Measurements from ENCODE around the gene PDE3B. TPM values are rescaled to one million over a fixed set of nuclear protein-coding genes. Genes with fewer than 3 reads are reported as not detected.
"Not testable (repeated sequence)": the region's sequence is repeated elsewhere in the genome, so short reads cannot be mapped to it uniquely, and the experiment has no call there.

The PDE3B gene
- total RNA-seq, 1 donor from 2014 or later, result 5.3 TPM

DNA sequence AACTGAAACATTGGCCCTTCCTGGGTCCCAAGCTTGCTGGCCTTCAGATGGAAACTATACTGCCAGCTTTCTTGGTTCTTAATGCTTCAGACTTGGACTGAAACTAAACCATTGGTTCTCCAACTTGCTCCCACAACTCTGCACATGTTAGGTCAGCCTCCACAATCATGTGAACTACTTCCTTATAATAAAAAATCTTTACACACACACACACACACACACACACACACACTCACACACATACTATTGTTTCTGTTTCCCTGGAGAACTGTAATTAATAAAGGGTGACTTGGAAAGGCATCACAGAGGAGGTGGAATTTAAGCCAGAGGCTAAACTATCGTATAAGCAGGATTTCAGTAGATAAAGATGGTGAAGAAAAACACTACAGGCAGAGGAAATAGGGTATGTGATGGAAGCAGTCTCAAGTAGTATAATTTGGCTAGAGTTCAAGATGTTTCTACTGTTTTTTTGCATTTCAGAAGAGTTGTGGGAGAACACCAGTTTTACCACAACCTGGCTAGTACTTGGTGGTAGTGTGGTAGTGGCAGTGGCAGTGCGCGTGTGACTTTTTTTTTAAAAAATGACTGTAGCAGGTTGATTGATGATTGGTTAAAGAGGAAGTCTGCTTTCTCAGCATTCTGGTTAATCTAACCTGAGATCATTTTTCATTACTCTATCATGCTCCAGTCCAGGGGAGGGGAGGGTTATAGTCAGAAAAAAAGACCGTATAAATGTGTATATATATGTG lies 70.1 kb downstream of the PDE3B start:
- intact Hi-C loops (cut with DNase I), result no loop called here
- no peak for DNase-seq
- no peak for ATAC-seq (ENCODE audit: poor library complexity)

DNA sequence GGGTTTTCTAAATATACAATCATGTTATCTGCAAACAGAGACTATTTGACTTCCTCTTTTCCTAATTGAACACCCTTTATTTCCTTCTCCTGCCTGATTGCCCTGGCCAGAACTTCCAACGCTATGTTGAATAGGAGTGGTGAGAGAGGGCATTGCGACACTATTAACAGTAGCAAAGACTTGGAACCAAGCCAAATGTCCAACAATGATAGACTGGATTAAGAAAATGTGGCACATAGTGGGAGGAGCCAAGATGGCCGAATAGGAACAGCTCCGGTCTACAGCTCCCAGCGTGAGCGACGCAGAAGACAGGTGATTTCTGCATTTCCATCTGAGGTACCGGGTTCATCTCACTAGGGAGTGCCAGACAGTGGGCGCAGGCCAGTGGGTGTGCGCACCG lies 72.1 kb downstream of the PDE3B start:
- ATAC-seq (ENCODE audit: poor library complexity); DNase-seq; intact Hi-C loops (cut with DNase I): not testable (repeated sequence)

DNA sequence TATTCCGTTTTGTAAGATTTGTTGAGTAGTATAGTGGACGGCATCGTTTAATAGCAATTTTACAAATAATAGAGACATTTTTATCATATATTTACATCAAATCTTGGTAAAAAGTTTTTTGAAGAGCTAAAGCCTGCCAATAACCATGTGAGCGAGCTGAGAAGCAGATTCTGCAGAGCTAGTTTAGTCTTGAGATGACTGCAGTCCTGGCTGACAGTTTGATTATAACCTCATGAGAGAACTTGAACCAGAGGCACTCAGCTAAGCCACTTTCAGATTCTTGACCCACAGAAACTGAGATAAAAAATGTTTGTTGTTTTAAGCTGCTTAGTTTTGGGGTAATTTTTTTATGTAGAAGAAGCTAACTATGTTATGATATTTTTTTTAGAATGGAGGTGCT lies 78.9 kb downstream of the PDE3B start:
- no peak for ATAC-seq (ENCODE audit: poor library complexity)
- intact Hi-C loops (cut with DNase I), result no loop called here

DNA sequence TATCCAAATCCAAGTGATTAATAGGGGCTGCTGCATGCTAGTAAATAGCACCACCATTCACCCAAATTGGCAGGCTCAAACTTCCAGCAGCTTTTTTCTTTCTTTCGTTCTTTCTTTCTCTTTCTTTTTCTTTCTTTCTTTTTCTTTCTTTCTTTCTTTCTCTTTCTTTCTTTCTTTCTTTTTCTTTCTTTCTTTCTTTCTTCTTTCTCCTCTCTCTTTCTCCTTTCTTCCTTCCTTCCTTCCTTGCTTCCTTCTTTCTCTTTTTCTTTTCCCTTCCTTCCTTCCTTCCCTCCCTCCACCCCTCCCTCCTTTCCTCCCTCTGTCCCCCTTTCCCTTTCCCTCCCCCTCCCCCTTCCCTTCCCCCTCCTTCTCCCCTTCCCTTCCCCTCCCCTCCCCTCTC lies 81.5 kb downstream of the PDE3B start:
- intact Hi-C loops (cut with DNase I), result no loop called here
- no peak for DNase-seq
- no peak for ATAC-seq (ENCODE audit: poor library complexity)

More for the DNA sequence above, 78.9 kb downstream of the PDE3B start:
- DNase-seq, result no peak

DNA sequence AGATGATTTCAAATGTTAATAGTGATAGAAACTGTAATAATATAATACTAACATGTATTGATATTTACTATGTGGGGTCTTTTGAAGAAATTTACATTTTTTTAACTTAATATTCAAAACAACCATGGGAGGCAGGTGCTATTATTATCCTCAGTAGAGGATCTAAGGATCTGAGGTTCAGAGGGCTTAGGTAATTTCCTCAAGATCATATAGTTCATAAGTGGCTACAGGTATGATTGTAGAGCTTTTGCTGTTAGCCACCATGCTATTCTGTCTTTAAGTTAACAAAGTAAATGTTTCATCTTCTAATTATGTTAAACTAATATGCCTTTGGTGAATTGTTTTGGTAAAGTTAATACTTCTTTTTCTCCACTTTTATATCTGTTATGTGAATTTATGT lies 83.6 kb downstream of the PDE3B start:
- ATAC-seq (ENCODE audit: poor library complexity), result no peak

DNA sequence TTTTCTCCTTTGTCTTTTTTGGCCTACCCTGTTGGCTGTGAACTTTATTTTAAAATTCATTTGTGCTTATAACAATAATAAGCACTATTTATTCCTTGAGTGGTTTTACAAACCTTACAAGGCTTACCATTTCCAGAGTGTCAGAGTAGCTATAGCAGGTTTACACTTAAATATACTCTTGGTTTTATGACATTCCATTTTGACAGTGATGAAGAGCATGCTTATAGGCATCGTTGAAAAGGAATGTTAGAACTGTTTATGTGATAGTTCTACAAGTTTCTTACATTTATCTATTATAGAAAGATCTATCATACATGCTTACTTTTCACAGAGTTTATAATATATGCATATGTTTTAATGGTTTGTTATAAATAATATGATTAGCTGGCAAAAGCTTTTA lies 84.1 kb downstream of the PDE3B start:
- no peak for ATAC-seq (ENCODE audit: poor library complexity)
- intact Hi-C loops (cut with DNase I), result no loop called here
- no peak for DNase-seq

More for the DNA sequence above, 83.6 kb downstream of the PDE3B start:
- no peak for DNase-seq
- intact Hi-C loops (cut with DNase I), result no loop called here

DNA sequence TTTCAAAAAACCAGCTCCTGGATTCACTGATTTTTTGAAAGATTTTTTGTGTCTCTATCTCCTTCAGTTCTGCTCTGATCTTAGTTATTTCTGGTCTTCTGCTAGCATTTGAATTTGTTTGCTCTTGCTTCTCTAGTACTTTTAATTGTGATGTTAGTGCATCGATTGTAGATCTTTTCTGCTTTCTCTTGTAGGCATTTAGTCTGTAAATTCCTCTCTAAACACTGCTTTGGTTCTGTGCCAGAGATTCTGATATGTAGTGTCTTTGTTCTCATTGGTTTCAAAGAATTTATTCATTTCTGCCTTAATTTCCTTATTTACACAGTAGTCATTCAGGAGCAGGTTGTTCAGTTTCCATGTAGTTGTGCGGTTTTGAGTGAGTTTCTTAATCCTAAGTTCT lies 96.9 kb downstream of the PDE3B start:
- DNase-seq; intact Hi-C loops (cut with DNase I); ATAC-seq (ENCODE audit: poor library complexity): not testable (repeated sequence)

DNA sequence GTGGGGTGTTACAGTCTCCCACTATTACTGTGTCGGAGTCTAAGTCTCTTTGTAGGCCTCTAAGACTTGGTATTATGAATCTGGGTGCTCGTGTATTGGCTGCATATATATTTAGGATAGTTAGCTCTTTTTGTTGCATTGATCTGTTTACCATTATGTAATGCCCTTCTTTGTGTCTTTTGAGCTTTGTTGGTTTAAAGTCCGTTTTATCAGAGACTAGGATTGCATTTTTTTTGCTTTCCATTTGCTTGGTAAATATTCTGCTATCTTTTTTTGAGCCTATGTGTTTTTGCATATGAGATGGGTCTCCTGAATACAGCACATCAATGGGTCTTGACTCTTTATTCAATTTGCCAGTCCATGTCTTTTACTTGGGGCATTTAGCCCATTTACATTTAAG lies 97.6 kb downstream of the PDE3B start:
- no peak for DNase-seq
- no peak for ATAC-seq (ENCODE audit: poor library complexity)
- intact Hi-C loops (cut with DNase I), result no loop called here

DNA sequence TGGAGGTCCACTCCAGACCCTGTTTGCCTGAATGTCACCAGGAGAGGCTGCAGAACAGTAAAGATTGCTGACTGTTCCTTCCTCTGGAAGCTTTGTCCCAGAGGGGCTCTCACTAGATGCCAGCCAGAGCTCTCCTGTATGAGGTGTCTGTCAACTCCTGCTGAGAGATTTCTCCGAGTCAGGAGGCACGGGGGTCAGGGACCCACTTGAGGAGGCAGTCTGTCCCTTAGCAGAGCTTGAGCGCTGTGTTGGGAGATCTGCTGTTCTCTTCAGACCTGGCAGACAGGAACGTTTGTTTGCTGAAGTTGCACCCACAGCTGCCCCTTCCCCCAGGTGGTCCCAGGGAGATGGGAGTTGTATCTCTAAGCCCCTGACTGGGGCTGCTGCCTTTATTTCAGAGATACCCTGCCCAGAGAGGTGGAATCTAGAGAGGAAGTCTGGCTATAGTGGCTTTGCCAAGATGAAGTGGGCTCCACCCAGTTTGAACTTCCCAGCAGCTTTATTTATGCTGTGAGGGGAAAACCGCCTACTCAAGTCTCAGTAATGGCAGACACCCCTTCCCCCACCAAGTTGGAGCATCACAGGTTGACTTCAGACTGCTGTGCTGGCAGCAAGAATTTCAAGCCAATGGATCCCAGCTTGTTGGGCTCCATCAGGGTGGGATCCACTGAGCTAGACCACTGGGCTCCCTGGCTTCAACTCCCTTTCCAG lies 99.4 kb downstream of the PDE3B start:
- DNase-seq (no peak), ATAC-seq (ENCODE audit: poor library complexity) (no peak)
- intact Hi-C loops (cut with DNase I), result no loop called here

DNA sequence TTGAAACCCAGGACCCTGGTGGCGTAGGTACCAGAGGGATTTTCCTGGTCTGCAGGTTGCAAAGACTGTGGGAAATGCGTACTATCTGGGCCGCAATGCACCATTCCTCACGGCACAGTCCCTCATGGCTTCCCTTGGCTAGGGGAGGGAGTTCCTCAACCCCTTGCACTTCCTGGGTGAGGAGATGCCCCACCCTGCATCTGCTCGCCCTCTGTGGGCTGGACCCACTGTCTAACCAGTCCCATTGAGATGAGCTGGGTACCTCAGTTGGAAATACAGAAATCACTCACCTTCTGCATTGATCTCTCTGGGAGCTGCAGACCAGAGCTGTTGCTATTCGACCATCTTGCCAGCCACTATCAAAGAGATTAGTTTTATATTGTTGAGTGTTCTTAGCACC lies 100.1 kb downstream of the PDE3B start:
- DNase-seq; intact Hi-C loops (cut with DNase I); ATAC-seq (ENCODE audit: poor library complexity): not testable (repeated sequence)

DNA sequence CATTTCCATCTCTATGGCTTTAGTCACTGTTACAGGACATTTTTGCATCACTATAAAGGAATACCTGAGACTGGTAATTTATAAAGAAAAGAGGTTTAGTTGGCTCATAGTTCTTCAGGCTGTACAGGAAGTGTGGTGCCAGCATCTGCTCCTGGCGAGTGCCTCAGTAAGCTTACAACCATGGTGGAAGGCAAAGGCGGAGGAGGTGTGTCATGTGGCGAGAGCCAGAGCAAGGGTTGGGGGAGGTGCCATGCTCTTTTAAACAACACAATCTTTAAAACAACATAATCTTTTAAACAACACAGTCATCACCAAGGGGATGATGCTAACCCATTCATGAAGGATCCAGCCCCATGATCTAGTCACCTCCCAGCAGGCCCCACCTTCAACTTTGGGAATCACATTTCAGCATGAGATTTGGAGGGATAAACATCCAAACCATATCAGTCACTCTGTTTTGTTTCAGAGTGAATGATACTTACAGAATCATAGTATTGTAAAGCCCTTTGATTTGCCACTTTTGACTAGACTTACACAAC lies 103.3 kb downstream of the PDE3B start:
- intact Hi-C loops (cut with DNase I), result no loop called here
- ATAC-seq (ENCODE audit: poor library complexity) (no peak), DNase-seq (no peak)

DNA sequence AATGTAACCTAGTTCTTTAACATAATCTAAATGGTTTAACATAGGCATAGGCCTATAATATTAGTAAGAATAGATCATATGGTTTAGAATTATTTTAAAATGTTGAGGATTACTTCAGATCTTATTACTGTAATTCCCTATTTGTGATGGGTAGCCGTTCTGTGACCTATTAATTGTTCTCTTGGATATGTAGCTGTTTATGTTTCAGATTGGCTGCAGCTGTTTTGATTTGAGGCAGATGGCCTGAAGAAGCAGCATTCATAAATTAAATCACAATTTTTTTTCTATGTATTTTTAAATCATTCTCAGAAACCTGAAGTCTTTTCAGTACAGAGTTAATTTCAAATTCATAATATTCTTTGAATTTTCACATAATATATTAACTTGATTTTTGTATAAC lies 104.5 kb downstream of the PDE3B start:
- intact Hi-C loops (cut with DNase I), result no loop called here
- DNase-seq (no peak), ATAC-seq (ENCODE audit: poor library complexity) (no peak)

DNA sequence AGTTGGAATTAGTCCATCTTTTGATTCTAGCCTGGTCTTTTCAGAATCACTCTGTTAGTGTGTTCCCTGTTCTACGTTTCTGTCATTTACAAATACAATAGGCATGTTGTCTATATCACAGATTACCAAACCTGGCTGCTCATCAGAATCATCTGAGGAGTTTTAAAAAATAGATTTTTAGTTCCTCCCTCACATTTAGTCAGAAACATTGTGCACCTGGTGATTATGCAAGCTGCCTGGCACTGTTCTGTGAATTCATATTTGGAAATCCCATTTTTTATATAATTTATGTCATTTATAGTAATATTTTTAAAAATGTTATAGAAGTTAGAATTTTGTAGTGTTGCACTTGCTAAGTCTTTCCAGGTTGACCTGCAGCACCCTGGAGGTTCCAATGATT lies 107.3 kb downstream of the PDE3B start:
- intact Hi-C loops (cut with DNase I), result no loop called here
- no peak for DNase-seq
- ATAC-seq (ENCODE audit: poor library complexity), result no peak

DNA sequence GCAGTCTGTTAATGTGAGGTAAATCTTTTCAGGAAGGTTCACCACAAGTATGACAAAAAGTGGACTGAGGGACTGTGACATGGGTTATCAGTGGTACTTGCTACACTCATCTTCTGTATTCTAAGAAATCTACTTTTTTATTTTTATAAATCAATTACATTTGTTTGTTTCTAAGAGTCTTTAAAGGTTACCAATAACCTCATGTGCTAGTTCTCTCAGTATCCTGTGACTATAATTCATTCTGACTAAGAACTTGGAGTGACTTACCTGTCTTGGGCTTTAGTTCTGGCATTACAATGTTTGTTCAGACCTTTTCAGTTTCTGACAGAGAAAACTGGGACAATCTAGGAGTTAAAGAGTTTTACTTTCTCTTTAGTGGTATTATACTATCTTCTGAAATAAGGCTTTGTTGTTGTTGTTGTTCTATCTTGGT lies 108.4 kb downstream of the PDE3B start:
- DNase-seq (no peak), ATAC-seq (ENCODE audit: poor library complexity) (no peak)
- intact Hi-C loops (cut with DNase I), result no loop called here

DNA sequence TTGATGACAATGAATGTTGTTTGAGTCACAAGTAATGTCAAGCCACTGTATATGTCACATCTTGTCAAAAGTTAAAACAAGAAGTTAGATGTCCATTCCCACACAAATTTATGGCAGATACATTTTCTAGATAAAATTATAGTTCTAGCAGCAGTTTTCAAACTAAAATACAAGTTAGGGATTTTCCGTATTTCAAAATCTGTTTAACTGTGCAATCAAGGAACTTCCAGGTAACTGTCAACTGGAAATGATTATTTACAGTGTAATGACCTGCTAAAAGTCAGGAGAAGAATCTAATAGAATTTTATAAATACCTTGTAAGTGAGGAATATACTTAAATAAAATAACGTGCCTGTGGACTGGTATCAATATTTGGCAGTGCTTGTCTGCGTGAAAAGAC lies 111.5 kb downstream of the PDE3B start:
- intact Hi-C loops (cut with DNase I), result no loop called here

DNA sequence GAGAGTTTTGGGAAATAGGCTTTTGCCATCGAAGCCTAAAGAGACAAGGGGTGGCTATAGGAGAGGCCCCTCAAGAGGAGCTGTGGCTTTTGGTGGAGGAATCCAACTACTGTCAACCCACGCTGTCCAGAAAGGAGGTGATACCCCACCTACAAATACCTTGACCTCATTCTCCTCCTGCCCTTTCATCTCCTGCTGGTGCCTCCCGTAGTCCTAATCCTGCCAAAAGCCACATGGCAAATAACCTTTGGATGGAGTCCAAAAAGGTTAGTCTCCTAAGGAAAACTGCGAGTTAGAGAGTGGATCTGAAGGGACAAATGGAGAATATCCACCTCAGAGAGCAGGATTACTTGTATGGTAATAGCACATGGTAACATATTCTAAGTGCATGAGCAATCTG lies 112.7 kb downstream of the PDE3B start:
- intact Hi-C loops (cut with DNase I), result no loop called here
- DNase-seq, result no peak
- no peak for ATAC-seq (ENCODE audit: poor library complexity)

More for the DNA sequence above, 111.5 kb downstream of the PDE3B start:
- DNase-seq (no peak), ATAC-seq (ENCODE audit: poor library complexity) (no peak)

DNA sequence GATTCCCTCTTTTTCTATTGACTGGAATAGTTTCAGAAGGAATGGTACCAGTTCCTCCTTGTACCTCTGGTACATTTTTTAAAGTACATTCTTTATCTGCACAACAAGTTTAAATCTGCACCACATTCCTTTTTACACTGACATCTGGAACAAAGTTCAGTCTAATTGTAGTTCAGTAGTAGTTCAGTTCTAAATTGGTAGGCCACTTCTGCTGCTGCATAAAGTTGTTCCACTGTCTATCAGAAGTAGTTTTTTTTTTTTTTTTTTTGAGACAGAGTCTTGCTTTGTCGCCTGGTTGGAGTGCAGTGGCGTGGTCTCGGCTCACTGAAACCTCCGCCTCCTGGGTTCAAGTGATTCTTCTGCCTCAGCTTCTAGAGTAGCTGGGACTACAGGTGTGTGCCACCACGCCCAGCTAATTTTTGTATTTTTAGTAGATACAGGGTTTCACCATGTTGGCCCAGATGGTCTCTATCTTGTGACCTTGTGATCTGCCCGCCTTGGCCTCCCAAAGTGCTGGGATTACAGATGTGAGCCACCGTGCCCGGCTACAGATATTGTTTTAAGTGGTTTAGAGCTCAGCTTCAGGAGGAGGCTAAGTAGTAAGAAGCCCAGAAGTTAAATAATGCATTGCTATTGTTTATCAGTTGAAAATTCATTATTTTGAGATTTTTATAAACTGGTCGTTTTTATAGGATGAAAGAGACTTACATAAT lies 115.9 kb downstream of the PDE3B start:
- DNase-seq; intact Hi-C loops (cut with DNase I): not testable (repeated sequence)
- peak; percentile 81 for ATAC-seq (ENCODE audit: poor library complexity)

DNA sequence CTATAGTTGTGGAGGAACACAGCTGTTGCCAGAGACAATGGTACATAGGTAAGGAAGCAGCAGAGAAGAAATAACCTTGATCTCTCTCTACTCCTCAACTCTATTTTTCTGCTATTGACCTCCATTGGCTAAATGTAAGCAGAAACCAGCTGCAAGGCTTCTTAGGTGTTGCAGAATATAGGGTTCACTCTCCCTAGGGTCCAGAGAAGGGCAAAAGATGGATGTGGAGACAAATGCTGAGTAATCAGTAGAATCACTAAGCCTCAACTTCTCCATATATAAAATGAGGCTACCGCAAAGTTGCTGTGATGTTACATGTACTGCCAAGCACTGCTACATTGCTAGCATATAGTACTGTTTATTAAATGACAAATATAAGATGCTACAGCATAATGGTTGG lies 120.6 kb downstream of the PDE3B start:
- ATAC-seq (ENCODE audit: poor library complexity), result no peak
- intact Hi-C loops (cut with DNase I), result no loop called here

More for the DNA sequence above, 120.6 kb downstream of the PDE3B start:
- DNase-seq, result no peak

Measured in Right ventricle myocardium superior (tissue), 1 donor.